CD8-positive, alpha-beta memory T cell (primary cell): ENCODE data around the gene GADD45GIP1. TPM values are rescaled to one million over a fixed set of nuclear protein-coding genes. Genes with fewer than 3 reads are reported as not detected.

Experiments used
- polyA plus RNA-seq: library from polyadenylated mRNA; unstranded; fragments of 300-500 nt; fragmentation: Illumina TruSeq; gene quantifications from one replicate; pipeline ENCODE4 v1.2.3, GENCODE V29; 2021
- total RNA-seq, 2 experiments: library from RNA; stranded (reverse); gene quantifications; one replicate each; pipeline ENCODE4 v1.2.3, GENCODE V29; 2021

Gene GADD45GIP1
- total and polyA plus RNA-seq, 3 experiments from 2014 or later, result 37.3 to 64.1 (median 38.6) TPM

Other genes with a start within 250 kb of the GADD45GIP1 start
- 100 to 1,000 TPM; 148 TPM for gene TNPO2, start 233.3 kb downstream of the GADD45GIP1 start, total RNA-seq
- 3.4 TPM for gene TNPO2, start 233.3 kb downstream of the GADD45GIP1 start, polyA plus RNA-seq
- 100 to 1,000 TPM; 243 to 247 TPM for gene TRIR, start 222.5 kb downstream of the GADD45GIP1 start, total RNA-seq
- gene TRIR, start 222.5 kb downstream of the GADD45GIP1 start, polyA plus RNA-seq, result 248 TPM
- gene GET3, start 219.7 kb downstream of the GADD45GIP1 start, total RNA-seq, result 100 to 1,000 TPM in 1 of 2 experiments, 10 to 100 TPM in 1; 96.9 to 101 TPM
- gene GET3, start 219.7 kb downstream of the GADD45GIP1 start, polyA plus RNA-seq, result 72.5 TPM
- gene BEST2, start 205.4 kb downstream of the GADD45GIP1 start, total RNA-seq, result not detected
- gene BEST2, start 205.4 kb downstream of the GADD45GIP1 start, polyA plus RNA-seq, result not detected
- gene HOOK2, start 181.7 kb downstream of the GADD45GIP1 start, total RNA-seq, result 10 to 100 TPM in 1 of 2 experiments, 1 to 10 TPM in 1; 9.8 to 11.4 TPM
- gene HOOK2, start 181.7 kb downstream of the GADD45GIP1 start, polyA plus RNA-seq, result 2.9 TPM
- 100 to 1,000 TPM; 249 to 259 TPM for gene JUNB, start 165.7 kb downstream of the GADD45GIP1 start, total RNA-seq
- gene JUNB, start 165.7 kb downstream of the GADD45GIP1 start, polyA plus RNA-seq, result 1,529 TPM
- 100 to 1,000 TPM; 183 to 184 TPM for gene PRDX2, start 155.4 kb downstream of the GADD45GIP1 start, total RNA-seq
- 257 TPM for gene PRDX2, start 155.4 kb downstream of the GADD45GIP1 start, polyA plus RNA-seq
- 10 to 100 TPM; 24.6 to 31.0 TPM for gene THSD8, start 155.2 kb downstream of the GADD45GIP1 start, total RNA-seq
- gene THSD8, start 155.2 kb downstream of the GADD45GIP1 start, polyA plus RNA-seq, result not detected
- 10 to 100 TPM; 51.5 to 62.4 TPM for gene RNASEH2A, start 150.6 kb downstream of the GADD45GIP1 start, total RNA-seq
- 24.1 TPM for gene RNASEH2A, start 150.6 kb downstream of the GADD45GIP1 start, polyA plus RNA-seq
- not detected for gene RTBDN, start 122.6 kb downstream of the GADD45GIP1 start, total RNA-seq
- not detected for gene RTBDN, start 122.6 kb downstream of the GADD45GIP1 start, polyA plus RNA-seq
- under 1 TPM; 0.24 to 0.38 TPM for gene MAST1, start 118.7 kb downstream of the GADD45GIP1 start, total RNA-seq
- 1.2 TPM for gene MAST1, start 118.7 kb downstream of the GADD45GIP1 start, polyA plus RNA-seq
- gene DNASE2, start 75.8 kb downstream of the GADD45GIP1 start, total RNA-seq, result 10 to 100 TPM; 20.7 to 22.4 TPM
- 61.6 TPM for gene DNASE2, start 75.8 kb downstream of the GADD45GIP1 start, polyA plus RNA-seq
- gene KLF1, start 70.0 kb downstream of the GADD45GIP1 start, total RNA-seq, result under 1 TPM; 0.84 to 0.90 TPM
- gene KLF1, start 70.0 kb downstream of the GADD45GIP1 start, polyA plus RNA-seq, result not detected
- gene GCDH, start 66.1 kb downstream of the GADD45GIP1 start, total RNA-seq, result 10 to 100 TPM; 59.4 to 60.1 TPM
- 19.7 TPM for gene GCDH, start 66.1 kb downstream of the GADD45GIP1 start, polyA plus RNA-seq
- gene SYCE2, start 37.9 kb downstream of the GADD45GIP1 start, total RNA-seq, result 1 to 10 TPM; 1.5 to 2.1 TPM
- not detected for gene SYCE2, start 37.9 kb downstream of the GADD45GIP1 start, polyA plus RNA-seq
- gene FARSA, start 23.5 kb downstream of the GADD45GIP1 start, total RNA-seq, result 100 to 1,000 TPM; 188 to 192 TPM
- gene FARSA, start 23.5 kb downstream of the GADD45GIP1 start, polyA plus RNA-seq, result 64.5 TPM
- 100 to 1,000 TPM; 832 to 843 TPM for gene CALR, start 18.6 kb downstream of the GADD45GIP1 start, total RNA-seq
- 174 TPM for gene CALR, start 18.6 kb downstream of the GADD45GIP1 start, polyA plus RNA-seq
- 100 to 1,000 TPM; 227 to 230 TPM for gene RAD23A, start 11.4 kb downstream of the GADD45GIP1 start, total RNA-seq
- gene RAD23A, start 11.4 kb downstream of the GADD45GIP1 start, polyA plus RNA-seq, result 115 TPM
- gene DAND5, start 12.4 kb upstream of the GADD45GIP1 start, total RNA-seq, result not detected
- not detected for gene DAND5, start 12.4 kb upstream of the GADD45GIP1 start, polyA plus RNA-seq
- gene NFIX, start 38.3 kb upstream of the GADD45GIP1 start, total RNA-seq, result 1 to 10 TPM; 2.3 to 2.8 TPM
- 0.94 TPM for gene NFIX, start 38.3 kb upstream of the GADD45GIP1 start, polyA plus RNA-seq
- 1 to 10 TPM; 2.3 to 2.5 TPM for gene LYL1, start 145.6 kb upstream of the GADD45GIP1 start, total RNA-seq
- gene LYL1, start 145.6 kb upstream of the GADD45GIP1 start, polyA plus RNA-seq, result 4.1 TPM
- gene TRMT1, start 159.5 kb upstream of the GADD45GIP1 start, total RNA-seq, result 100 to 1,000 TPM; 138 TPM
- gene TRMT1, start 159.5 kb upstream of the GADD45GIP1 start, polyA plus RNA-seq, result 18.2 TPM
- gene NACC1, start 161.0 kb upstream of the GADD45GIP1 start, total RNA-seq, result 100 to 1,000 TPM in 1 of 2 experiments, 10 to 100 TPM in 1; 89.9 to 111 TPM
- 3.9 TPM for gene NACC1, start 161.0 kb upstream of the GADD45GIP1 start, polyA plus RNA-seq
- 10 to 100 TPM; 60.9 to 63.7 TPM for gene STX10, start 193.2 kb upstream of the GADD45GIP1 start, total RNA-seq
- gene STX10, start 193.2 kb upstream of the GADD45GIP1 start, polyA plus RNA-seq, result 58.7 TPM
- 100 to 1,000 TPM; 102 to 111 TPM for gene IER2, start 193.2 kb upstream of the GADD45GIP1 start, total RNA-seq
- gene IER2, start 193.2 kb upstream of the GADD45GIP1 start, polyA plus RNA-seq, result 277 TPM